GM20000 (cell line): Measurements from ENCODE around the gene ADAMTSL1.

Source experiments
- DNase-seq: peaks from one replicate; pipeline ENCODE4 v3.0.0; 2012; ENCODE audit warnings: low spot score
- CTCF ChIP-seq: IDR thresholded peaks from 2 replicates; pipeline ENCODE4 v1.5.1; 2012; ENCODE audit warnings: mild to moderate bottlenecking, control low read depth; ENCODE audit errors: extremely low read depth, missing control alignments

ADAMTSL1 gene

GRCh38 chr9:18891946-18892670 lies 418.2 kb downstream of the ADAMTSL1 start:
- no peak for TF ChIP-seq CTCF
- no peak for DNase-seq

- no peak for DNase-seq
- TF ChIP-seq CTCF = no peak
Measured at GRCh38 chr9:18893046-18893445, 419.1 kb downstream of the ADAMTSL1 start.

GRCh38 chr9:18893491-18893890 lies 419.5 kb downstream of the ADAMTSL1 start:
- TF ChIP-seq CTCF = no peak
- no peak for DNase-seq

GRCh38 chr9:18896004-18896403 lies 422.1 kb downstream of the ADAMTSL1 start:
- no peak for DNase-seq
- TF ChIP-seq CTCF = no peak

GRCh38 chr9:18896531-18897179 lies 422.7 kb downstream of the ADAMTSL1 start:
- no peak for DNase-seq
- TF ChIP-seq CTCF = no peak

- DNase-seq = no peak
- no peak for TF ChIP-seq CTCF
Measured at GRCh38 chr9:18903450-18903849, 429.5 kb downstream of the ADAMTSL1 start.

- no peak for DNase-seq
- TF ChIP-seq CTCF = no peak
Measured at GRCh38 chr9:18905028-18905882, 431.3 kb downstream of the ADAMTSL1 start.
